Parathyroid adenoma (tissue), 2 donors: ENCODE data around the gene MTFR2.

ENCODE experiments used
- H2AFZ ChIP-seq: fragments of 300-600 bp; sonication (generic); one replicate; pipeline ENCODE4 v1.7.0; 2017; ENCODE audit warnings: antibody characterized with exemption, mild to moderate bottlenecking
- H3K27ac ChIP-seq: fragments of 300-600 bp; sonication (generic); one replicate; pipeline ENCODE4 v1.7.0; 2017
- H3K27me3 ChIP-seq: fragments of 300-600 bp; sonication (generic); one replicate; pipeline ENCODE4 v1.7.0; 2017; ENCODE audit warnings: low read length; ENCODE audit not compliant: control insufficient read depth, insufficient read depth
- H3K36me3 ChIP-seq: fragments of 300-600 bp; sonication (generic); one replicate; pipeline ENCODE4 v1.7.0; 2017; ENCODE audit warnings: low read length; ENCODE audit not compliant: control insufficient read depth, insufficient read depth
- H3K4me1 ChIP-seq: fragments of 300-600 bp; sonication (generic); one replicate; pipeline ENCODE4 v1.7.0; 2017; ENCODE audit warnings: control low read depth
- H3K4me2 ChIP-seq: fragments of 300-600 bp; sonication (generic); one replicate; pipeline ENCODE4 v1.7.0; 2017; ENCODE audit warnings: low read length
- H3K4me3 ChIP-seq: fragments of 300-600 bp; sonication (generic); one replicate; pipeline ENCODE4 v1.7.0; 2017; ENCODE audit warnings: low read depth, low read length
- H3K79me2 ChIP-seq: fragments of 300-600 bp; sonication (generic); one replicate; pipeline ENCODE4 v1.7.0; 2017; ENCODE audit warnings: control low read depth
- H3K9ac ChIP-seq: fragments of 300-600 bp; sonication (generic); one replicate; pipeline ENCODE4 v1.7.0; 2017; ENCODE audit warnings: mild to moderate bottlenecking
- H3K9me3 ChIP-seq: fragments of 300-600 bp; sonication (generic); one replicate; pipeline ENCODE4 v1.7.0; 2017; ENCODE audit warnings: low read length; ENCODE audit not compliant: control insufficient read depth
- CTCF ChIP-seq: fragments of 300-600 bp; sonication (generic); IDR thresholded peaks from one replicate; pipeline ENCODE4 v1.7.0; 2017; ENCODE audit warnings: antibody characterized with exemption, mild to moderate bottlenecking
- donor health status: primary hyperparathyroidism.

The MTFR2 gene

GRCh38 chr6:136184738-136185137 is 65.4 kb downstream of the MTFR2 start:
- TF ChIP-seq CTCF: no peak
- no peaks in the 10 kb centered on the region for H3K27me3 ChIP-seq

GRCh38 chr6:136181861-136182260 is 68.2 kb downstream of the MTFR2 start:
- TF ChIP-seq CTCF: no peak
- Histone ChIP-seq H2AFZ (peak overlapping the region; percentile 13), H3K4me2 (peak overlapping the region; percentile 45), H3K4me1 (peaks cover 40% of the 10 kb centered on the region), H3K4me3 (peak overlapping the region; percentile 23), H3K79me2 (peaks cover 2% of the 10 kb centered on the region), H3K36me3 (no peaks in the 10 kb centered on the region), H3K9me3 (no peaks in the 10 kb centered on the region), H3K27me3 (no peaks in the 10 kb centered on the region), H3K9ac (no peak overlapping the region), H3K27ac (peak overlapping the region; percentile 77)

More at GRCh38 chr6:136184738-136185137, 65.4 kb downstream of the MTFR2 start:
- H3K9me3 ChIP-seq: no peaks in the 10 kb centered on the region
- H3K9ac ChIP-seq: no peak overlapping the region
- H3K27ac ChIP-seq: peak overlapping the region; percentile 0
- no peak overlapping the region for H3K4me2 ChIP-seq
- H2AFZ ChIP-seq: no peak overlapping the region
- no peak overlapping the region for H3K4me3 ChIP-seq
- no peaks in the 10 kb centered on the region for H3K79me2 ChIP-seq
- peaks cover 38% of the 10 kb centered on the region for H3K4me1 ChIP-seq
- H3K36me3 ChIP-seq: no peaks in the 10 kb centered on the region

GRCh38 chr6:136181512-136181833 is 68.6 kb downstream of the MTFR2 start:
- H3K27ac ChIP-seq: peak overlapping the region; percentile 77
- H3K79me2 ChIP-seq: peaks cover 2% of the 10 kb centered on the region
- no peaks in the 10 kb centered on the region for H3K36me3 ChIP-seq
- H2AFZ ChIP-seq: peak overlapping the region; percentile 13
- peak overlapping the region; percentile 45 for H3K4me2 ChIP-seq
- no peak for TF ChIP-seq CTCF
- peaks cover 40% of the 10 kb centered on the region for H3K4me1 ChIP-seq
- H3K9me3 ChIP-seq: no peaks in the 10 kb centered on the region
- no peak overlapping the region for H3K9ac ChIP-seq
- H3K27me3 ChIP-seq: no peaks in the 10 kb centered on the region
- peak overlapping the region; percentile 23 for H3K4me3 ChIP-seq
